HEK293T (cell line): ENCODE measurements around the gene ZNF385B.

Source experiments
- CTCF ChIA-PET: fragments of 350-600 bp; formaldehyde crosslinking; extraction: SDS; loops from one replicate; lab custom pipeline; 2021; ENCODE audit warnings: antibody characterized with exemption, inconsistent platforms; lab: Yijun Ruan, JAX
- POLR2A ChIA-PET: fragments of 350-600 bp; formaldehyde crosslinking; extraction: SDS; loops from one replicate; lab custom pipeline; 2020; ENCODE audit warnings: antibody characterized with exemption, inconsistent platforms; lab: Yijun Ruan, JAX
- DNase-seq: peaks from one replicate; pipeline ENCODE4 v3.0.0; 2012; ENCODE audit warnings: mixed read lengths; ENCODE audit errors: extremely low spot score
- ARNT ChIP-seq: fragments of 450-650 bp; IDR thresholded peaks from 2 replicates; pipeline ENCODE4 v1.6.1; 2017; ENCODE audit warnings: mild to moderate bottlenecking
- BHLHE40 ChIP-seq: fragments of 450-650 bp; IDR thresholded peaks from 2 replicates; pipeline ENCODE4 v1.6.1; 2016; ENCODE audit warnings: mild to moderate bottlenecking, moderate library complexity, borderline replicate concordance
- CTBP1 ChIP-seq: fragments of 450-650 bp; IDR thresholded peaks from 2 replicates; pipeline ENCODE4 v1.6.1; 2016; ENCODE audit warnings: borderline replicate concordance
- ELF4 ChIP-seq: fragments of 450-650 bp; IDR thresholded peaks from 2 replicates; pipeline ENCODE4 v1.6.1; 2017; ENCODE audit warnings: antibody characterized with exemption
- FOXA1 ChIP-seq: fragments of 450-650 bp; IDR thresholded peaks from 2 replicates; pipeline ENCODE4 v1.6.1; 2016; ENCODE audit warnings: mild to moderate bottlenecking
- FOXK2 ChIP-seq: fragments of 450-650 bp; IDR thresholded peaks from 2 replicates; pipeline ENCODE4 v1.6.1; 2016; ENCODE audit warnings: mild to moderate bottlenecking
- FOXM1 ChIP-seq: fragments of 450-650 bp; IDR thresholded peaks from 2 replicates; pipeline ENCODE4 v1.6.1; 2017; ENCODE audit warnings: mild to moderate bottlenecking, borderline replicate concordance
- HDGF ChIP-seq: fragments of 450-650 bp; IDR thresholded peaks from 2 replicates; pipeline ENCODE4 v1.6.1; 2017; ENCODE audit warnings: antibody characterized with exemption, borderline replicate concordance
- L3MBTL2 ChIP-seq: fragments of 450-650 bp; conservative IDR thresholded peaks from 2 replicates; pipeline ENCODE4 v1.6.1; 2016; ENCODE audit warnings: mild to moderate bottlenecking
- LEF1 ChIP-seq: fragments of 450-650 bp; IDR thresholded peaks from 2 replicates; pipeline ENCODE4 v1.6.1; 2017; ENCODE audit warnings: mild to moderate bottlenecking, borderline replicate concordance
- NFRKB ChIP-seq: fragments of 450-650 bp; IDR thresholded peaks from 2 replicates; pipeline ENCODE4 v1.6.1; 2016; ENCODE audit warnings: mild to moderate bottlenecking, moderate library complexity
- PKNOX1 ChIP-seq: fragments of 450-650 bp; IDR thresholded peaks from 2 replicates; pipeline ENCODE4 v1.6.1; 2016
- SP1 ChIP-seq: fragments of 450-650 bp; IDR thresholded peaks from 2 replicates; pipeline ENCODE4 v1.6.1; 2017
- SUZ12 ChIP-seq: fragments of 450-650 bp; IDR thresholded peaks from 2 replicates; pipeline ENCODE4 v1.6.1; 2016; ENCODE audit warnings: mild to moderate bottlenecking
- TARDBP ChIP-seq: fragments of 450-650 bp; IDR thresholded peaks from 2 replicates; pipeline ENCODE4 v1.6.1; 2016
- ZNF384 ChIP-seq: fragments of 450-650 bp; IDR thresholded peaks from 2 replicates; pipeline ENCODE4 v1.6.1; 2016

ZNF385B gene

DNA sequence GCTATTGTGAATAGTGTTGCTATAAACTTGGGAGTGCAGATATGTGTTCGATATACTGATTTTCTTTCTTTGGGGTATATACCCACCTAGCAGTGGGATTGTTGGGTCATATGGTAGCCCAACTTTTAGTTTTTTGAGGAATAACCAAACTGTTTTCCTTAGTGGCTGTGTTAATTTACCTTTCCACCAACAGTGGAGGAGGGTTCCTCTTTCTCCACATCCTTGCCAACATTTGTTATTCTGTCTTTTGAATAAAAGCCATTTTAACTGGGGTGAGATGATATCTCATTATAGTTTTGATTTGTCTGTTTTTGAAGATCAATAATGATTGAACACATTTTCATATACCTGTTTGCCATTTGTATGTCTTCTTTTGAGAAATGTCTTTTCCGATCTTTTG lies 314.8 kb downstream of the ZNF385B start:
- ChIA-PET CTCF (no interaction called here), POLR2A (no interaction called here)
- TF ChIP-seq L3MBTL2 (no peak), ARNT (no peak), FOXM1 (no peak), FOXK2 (no peak), HDGF (no peak)
- DNase-seq = no peak

DNA sequence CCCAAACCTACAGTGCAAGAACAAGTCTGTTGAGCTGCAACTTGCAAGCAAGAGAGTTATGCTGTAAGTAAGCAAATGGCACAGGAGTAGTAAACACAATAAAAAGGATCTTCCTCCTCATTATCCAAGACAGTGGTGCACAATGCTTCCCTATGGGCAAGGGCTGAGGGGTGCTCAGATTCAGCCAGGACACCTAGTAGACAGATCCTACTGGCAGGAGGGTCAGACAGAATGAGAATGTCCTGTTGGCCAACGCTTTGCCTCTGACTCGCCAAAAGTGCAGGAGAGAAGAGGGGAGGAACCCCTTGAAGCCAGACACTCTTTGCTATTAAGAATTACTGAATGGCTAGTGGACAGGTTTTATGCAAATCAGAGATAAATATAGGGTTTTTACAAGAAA lies 316.4 kb downstream of the ZNF385B start:
- DNase-seq = no peak
- POLR2A ChIA-PET = no interaction called here
- no peak for TF ChIP-seq FOXK2
- no peak for TF ChIP-seq ZNF384
- TF ChIP-seq SP1 = no peak
- no peak for TF ChIP-seq TARDBP
- TF ChIP-seq ARNT = no peak
- no peak for TF ChIP-seq FOXA1
- TF ChIP-seq BHLHE40 = no peak
- no peak for TF ChIP-seq HDGF
- TF ChIP-seq CTBP1 = no peak
- no peak for TF ChIP-seq FOXM1
- no peak for TF ChIP-seq LEF1
- TF ChIP-seq NFRKB = no peak
- CTCF ChIA-PET = no interaction called here

GRCh38 chr2:179543361-179543901 lies 318.0 kb downstream of the ZNF385B start:
- ChIA-PET CTCF (no interaction called here), POLR2A (no interaction called here)
- no peak for TF ChIP-seq HDGF
- TF ChIP-seq BHLHE40 = no peak
- TF ChIP-seq FOXM1 = no peak
- TF ChIP-seq SUZ12 = no peak
- no peak for TF ChIP-seq SP1
- no peak for TF ChIP-seq PKNOX1
- no peak for TF ChIP-seq ARNT
- TF ChIP-seq TARDBP = no peak
- TF ChIP-seq FOXK2 = no peak
- no peak for TF ChIP-seq ZNF384
- no peak for TF ChIP-seq CTBP1
- TF ChIP-seq LEF1 = no peak
- TF ChIP-seq ELF4 = no peak
- no peak for TF ChIP-seq L3MBTL2
- no peak for TF ChIP-seq NFRKB
- TF ChIP-seq FOXA1 = no peak
- DNase-seq = no peak

GRCh38 chr2:179541586-179541985 lies 319.8 kb downstream of the ZNF385B start:
- ChIA-PET POLR2A (no interaction called here), CTCF (no interaction called here)
- DNase-seq = no peak
- TF ChIP-seq HDGF (no peak), SP1 (no peak), ZNF384 (no peak), TARDBP (no peak), CTBP1 (no peak), L3MBTL2 (no peak), SUZ12 (no peak), LEF1 (no peak), FOXK2 (no peak), ARNT (no peak), FOXA1 (no peak), NFRKB (no peak), PKNOX1 (no peak)

- CTCF ChIA-PET = no interaction called here
- POLR2A ChIA-PET = no interaction called here
- TF ChIP-seq FOXK2 = no peak
- no peak for TF ChIP-seq NFRKB
- TF ChIP-seq BHLHE40 = no peak
- TF ChIP-seq ELF4 = no peak
- TF ChIP-seq ZNF384 = no peak
- TF ChIP-seq TARDBP = no peak
- no peak for TF ChIP-seq SP1
- no peak for TF ChIP-seq FOXA1
- TF ChIP-seq LEF1 = no peak
- no peak for DNase-seq
Measured at GRCh38 chr2:179539124-179539511, 322.3 kb downstream of the ZNF385B start.

DNA sequence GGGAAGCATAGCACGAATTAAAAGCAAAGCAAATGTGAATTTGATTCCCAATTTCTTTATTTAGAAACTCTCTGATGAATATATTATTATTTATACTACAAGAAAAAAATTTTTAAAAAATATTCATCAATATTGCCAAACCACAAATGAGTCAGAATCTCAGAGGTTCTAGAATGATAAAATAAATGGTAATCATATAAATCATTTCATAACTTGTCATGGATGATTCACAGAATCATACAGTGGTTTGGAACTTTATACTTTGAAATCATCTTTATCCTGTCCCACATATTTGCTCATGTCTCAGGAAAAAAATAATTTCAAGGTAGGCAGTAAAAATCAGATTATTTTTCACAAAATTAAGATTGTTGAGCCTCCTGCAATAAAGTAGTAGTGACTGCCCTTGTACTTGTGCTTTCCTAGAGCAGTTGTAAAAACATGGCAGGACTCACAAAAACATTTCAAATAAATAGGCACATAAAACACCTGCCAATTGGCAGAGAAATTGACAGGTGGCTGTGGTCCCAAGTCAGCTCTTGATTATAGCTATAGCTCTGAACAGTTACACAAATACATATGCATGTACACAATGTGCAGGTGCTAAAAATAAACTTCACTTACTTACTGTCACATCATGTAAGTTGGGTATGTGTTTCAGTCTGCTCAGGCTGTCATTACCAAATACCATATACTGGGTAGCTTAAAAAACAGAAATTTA lies 322.8 kb downstream of the ZNF385B start:
- CTCF ChIA-PET = no interaction called here
- no peak for DNase-seq
- TF ChIP-seq ZNF384 = no peak
- TF ChIP-seq L3MBTL2 = no peak
- TF ChIP-seq FOXK2 = no peak
- POLR2A ChIA-PET = no interaction called here

DNA sequence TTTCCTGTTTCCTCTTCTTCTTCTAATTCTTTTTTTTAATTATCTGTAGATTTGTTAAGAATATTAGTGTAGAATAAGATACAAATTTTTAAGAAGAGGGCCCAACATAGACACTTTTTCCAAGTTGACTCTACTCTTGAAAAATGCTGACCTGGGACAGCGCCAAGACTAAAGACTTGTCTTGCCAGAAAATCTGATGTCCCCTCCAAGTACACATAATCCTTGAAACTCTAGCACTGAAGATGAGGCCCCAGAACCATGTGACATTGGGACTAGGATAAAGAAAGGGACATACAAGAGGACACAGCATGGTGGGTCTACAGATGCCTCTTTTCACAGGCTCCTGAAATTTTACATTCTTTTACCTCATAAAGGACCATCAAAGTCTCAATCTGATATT lies 325.2 kb downstream of the ZNF385B start:
- TF ChIP-seq ARNT (no peak), SP1 (no peak), PKNOX1 (no peak), TARDBP (no peak), L3MBTL2 (no peak), FOXK2 (no peak)
- POLR2A ChIA-PET = no interaction called here
- CTCF ChIA-PET = no interaction called here

More for the DNA sequence above, 325.2 kb downstream of the ZNF385B start:
- DNase-seq = no peak
